ENCODE measurements around the gene SSU72. TPM values are rescaled to one million over a fixed set of nuclear protein-coding genes. Genes with fewer than 3 reads are reported as not detected.

Gene SSU72
- polyA plus RNA-seq, 1 donor from 2014 or later = 56.2 TPM

GRCh38 chr1:1618396-1619068 is 43.9 kb upstream of the SSU72 start:
- peaks cover 12% of the 10 kb centered on the region for H3K79me2 ChIP-seq (replicated peaks; ENCODE audit: insufficient read depth, low read length)
- no peaks in the 10 kb centered on the region for H4K20me1 ChIP-seq (ENCODE audit: insufficient read depth)
- no peaks in the 10 kb centered on the region for H3F3A ChIP-seq (ENCODE audit: insufficient read depth, low read length, poor library complexity, severe bottlenecking)
- no peak overlapping the region for H3K9ac ChIP-seq (ENCODE audit: low read length)
- H3K27ac ChIP-seq (ENCODE audit: low read length) = no peak overlapping the region
- TF ChIP-seq SMC3 (conservative IDR thresholded peaks at IDR 0.05; ENCODE audit: poor library complexity) (no peak), TAF1 (IDR thresholded peaks at IDR 0.05; ENCODE audit: low read depth) (no peak), REST (IDR thresholded peaks at IDR 0.05; ENCODE audit: borderline replicate concordance) (no peak), MXI1 (conservative IDR thresholded peaks at IDR 0.05; ENCODE audit: poor library complexity, severe bottlenecking) (no peak)
- no peak overlapping the region for H3K4me3 ChIP-seq (ENCODE audit: low read length)
- no peaks in the 10 kb centered on the region for H3K9me2 ChIP-seq (ENCODE audit: insufficient read depth, low read length)
- H3K9me3 ChIP-seq (ENCODE audit: low read length) = no peaks in the 10 kb centered on the region
- no peaks in the 10 kb centered on the region for H3K27me3 ChIP-seq (ENCODE audit: insufficient read depth, low read depth, low read length)
- no peaks in the 10 kb centered on the region for H3K36me3 ChIP-seq (ENCODE audit: insufficient read depth, low read length)
- H2AFZ ChIP-seq (ENCODE audit: low read depth, low read length) = no peak overlapping the region
- no peak overlapping the region for H3K4me2 ChIP-seq (ENCODE audit: low read length)

GRCh38 chr1:1617925-1618324 is 43.3 kb upstream of the SSU72 start:
- Histone ChIP-seq H4K20me1 (ENCODE audit: insufficient read depth) (no peaks in the 10 kb centered on the region), H3K9me2 (ENCODE audit: insufficient read depth, low read length) (no peaks in the 10 kb centered on the region), H3F3A (ENCODE audit: insufficient read depth, low read length, poor library complexity, severe bottlenecking) (no peaks in the 10 kb centered on the region), H2AFZ (ENCODE audit: low read depth, low read length) (no peak overlapping the region), H3K79me2 (replicated peaks; ENCODE audit: insufficient read depth, low read length) (peaks cover 13% of the 10 kb centered on the region), H3K4me3 (ENCODE audit: low read length) (peak overlapping the region; percentile 100), H3K27me3 (ENCODE audit: insufficient read depth, low read depth, low read length) (no peaks in the 10 kb centered on the region), H3K4me2 (ENCODE audit: low read length) (no peak overlapping the region), H3K36me3 (ENCODE audit: insufficient read depth, low read length) (no peaks in the 10 kb centered on the region), H3K9me3 (ENCODE audit: low read length) (no peaks in the 10 kb centered on the region), H3K9ac (ENCODE audit: low read length) (no peak overlapping the region), H3K27ac (ENCODE audit: low read length) (no peak overlapping the region)
- no peak for TF ChIP-seq RAD21 (conservative IDR thresholded peaks at IDR 0.05)
- TF ChIP-seq CTCF (IDR thresholded peaks at IDR 0.05; ENCODE audit: poor library complexity, severe bottlenecking) = no peak
- no peak for TF ChIP-seq EP300 (conservative IDR thresholded peaks at IDR 0.05; ENCODE audit: poor library complexity, severe bottlenecking)
- TF ChIP-seq MXI1 (conservative IDR thresholded peaks at IDR 0.05; ENCODE audit: poor library complexity, severe bottlenecking) = no peak
- no peak for TF ChIP-seq EZH2 (IDR thresholded peaks at IDR 0.05; ENCODE audit: borderline replicate concordance, insufficient read depth, low read length, poor library complexity, severe bottlenecking)

Data from neural cell (in vitro differentiated cells).